Measurements from ENCODE around the gene PLPPR3.

PLPPR3 gene

DNA sequence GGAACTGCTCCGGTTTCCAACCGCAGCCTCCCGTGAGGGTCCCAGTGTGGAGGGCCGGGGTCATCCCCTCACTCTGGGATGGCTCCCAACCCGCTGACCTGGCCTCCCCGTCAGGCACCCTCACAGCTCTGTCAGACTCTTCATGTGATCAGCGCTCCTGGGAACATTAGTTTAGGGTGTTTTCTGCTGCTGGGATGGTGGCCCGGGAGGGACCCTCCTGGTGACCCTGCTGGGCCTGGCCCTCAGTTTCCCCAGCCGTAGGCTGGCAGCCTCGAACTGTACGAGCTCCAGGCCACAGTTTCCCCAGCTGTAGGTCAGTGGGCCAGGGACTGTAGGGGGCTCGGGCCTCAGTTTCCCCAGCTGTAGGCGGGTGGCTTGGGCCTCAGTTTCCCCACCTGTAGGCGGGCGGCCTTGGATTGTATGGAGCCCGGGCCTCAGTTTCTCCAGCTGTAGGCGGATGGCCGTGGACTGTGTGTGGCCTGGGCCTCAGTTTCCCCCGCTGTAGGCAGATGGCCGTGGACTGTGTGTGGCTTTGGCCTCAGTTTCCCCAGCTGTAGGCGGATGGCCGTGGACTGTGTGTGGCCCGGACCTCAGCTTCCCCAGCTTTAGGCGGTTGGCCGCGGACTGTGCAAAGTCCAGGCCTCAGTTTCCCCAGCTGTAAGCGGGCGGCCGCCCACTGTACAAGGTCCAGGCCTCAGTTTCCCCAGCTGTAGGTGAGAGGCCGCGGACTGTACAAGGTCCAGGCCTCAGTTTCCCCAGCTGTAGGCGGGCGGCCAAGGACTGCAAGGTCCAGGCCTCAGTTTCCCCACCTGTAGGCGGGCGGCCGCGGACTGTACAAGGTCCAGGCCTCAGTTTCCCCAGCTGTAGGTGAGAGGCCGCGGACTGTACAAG lies 25.8 kb downstream of the PLPPR3 start:
- H3K36me3 ChIP-seq (replicated peaks) = peaks cover 31% of the 10 kb centered on the region
- no peaks in the 10 kb centered on the region for H3K27me3 ChIP-seq (ENCODE audit: low read depth)
- H3K4me1 ChIP-seq = peaks cover 15% of the 10 kb centered on the region
- peak overlapping the region; percentile 77 for H3K4me3 ChIP-seq
- DNase-seq (ENCODE audit: low spot score in 2 of 2) = no peak
- 0 out of 2 replicates have a peak, but pooled peaks cover 2% of the 10 kb centered on the region for H3K9me3 ChIP-seq
- in situ Hi-C loops (cut with MboI; ENCODE audit: low sequenced_read_pairs) = no loop called here

DNA sequence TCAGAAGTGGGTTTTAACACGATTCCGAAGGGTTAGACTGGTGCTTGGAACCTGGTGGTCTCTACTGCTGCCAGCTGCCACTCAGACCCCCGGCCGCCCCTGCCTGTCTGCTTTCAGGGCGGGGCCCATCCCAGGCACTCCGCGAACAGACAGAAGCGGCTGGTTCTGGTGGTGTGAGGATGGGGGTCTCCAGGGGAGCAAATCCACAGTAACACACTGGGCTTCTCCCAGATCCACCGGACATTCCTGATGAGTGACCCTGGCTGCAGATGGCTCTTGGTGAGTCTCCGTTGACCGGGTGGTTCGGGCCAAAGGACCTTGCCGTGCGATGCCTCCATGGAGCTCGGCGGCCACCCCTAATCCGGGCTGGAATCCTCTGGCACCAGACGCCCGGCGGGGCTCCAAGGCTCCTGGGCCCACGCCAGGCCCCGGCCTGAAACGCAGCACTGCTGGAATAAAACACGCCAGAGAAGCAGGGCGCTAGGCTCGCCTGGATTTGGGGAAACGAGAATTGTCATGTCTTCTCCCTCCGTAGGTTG lies 26.6 kb downstream of the PLPPR3 start:
- DNase-seq (ENCODE audit: low spot score in 2 of 2) = no peak
- H3K27me3 ChIP-seq (ENCODE audit: low read depth) = no peaks in the 10 kb centered on the region
- peaks cover 23% of the 10 kb centered on the region for H3K36me3 ChIP-seq (replicated peaks)
- peaks cover 9% of the 10 kb centered on the region for H3K4me1 ChIP-seq
- H3K4me3 ChIP-seq = no peak overlapping the region
- in situ Hi-C loops (cut with MboI; ENCODE audit: low sequenced_read_pairs) = no loop called here
- H3K9me3 ChIP-seq = peaks cover 2% of the 10 kb centered on the region; the same call in 1 of the 2 replicates

DNA sequence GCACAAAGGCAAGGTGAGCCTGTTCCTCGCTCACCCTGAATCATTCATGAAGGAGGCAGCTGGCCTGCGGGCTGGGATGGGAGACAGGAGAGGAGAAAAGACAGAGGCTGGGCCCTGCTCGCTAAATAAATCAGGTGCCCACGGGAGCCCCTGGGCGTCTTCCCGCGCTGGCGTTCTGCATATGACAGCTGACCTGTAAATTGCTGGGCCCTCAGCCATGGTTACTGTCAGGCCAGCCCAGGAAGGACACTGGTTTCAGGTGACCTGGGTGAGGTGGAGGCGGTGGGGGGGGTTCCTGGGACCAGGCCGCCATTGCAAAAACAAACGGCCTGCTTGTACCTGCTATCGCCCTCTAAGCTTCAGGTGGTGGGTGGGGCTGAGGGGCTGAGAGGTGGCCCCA lies 27.9 kb downstream of the PLPPR3 start:
- H3K27me3 ChIP-seq (ENCODE audit: low read depth) = no peaks in the 10 kb centered on the region
- peaks cover 2% of the 10 kb centered on the region; the same call in 1 of the 2 replicates for H3K9me3 ChIP-seq
- H3K4me1 ChIP-seq = no peaks in the 10 kb centered on the region; the same call in 1 of the 2 replicates
- no peak for DNase-seq (ENCODE audit: low spot score in 2 of 2)
- peaks cover 10% of the 10 kb centered on the region for H3K36me3 ChIP-seq (replicated peaks)
- in situ Hi-C loops (cut with MboI; ENCODE audit: low sequenced_read_pairs) = no loop called here
- H3K4me3 ChIP-seq = no peak overlapping the region

DNA sequence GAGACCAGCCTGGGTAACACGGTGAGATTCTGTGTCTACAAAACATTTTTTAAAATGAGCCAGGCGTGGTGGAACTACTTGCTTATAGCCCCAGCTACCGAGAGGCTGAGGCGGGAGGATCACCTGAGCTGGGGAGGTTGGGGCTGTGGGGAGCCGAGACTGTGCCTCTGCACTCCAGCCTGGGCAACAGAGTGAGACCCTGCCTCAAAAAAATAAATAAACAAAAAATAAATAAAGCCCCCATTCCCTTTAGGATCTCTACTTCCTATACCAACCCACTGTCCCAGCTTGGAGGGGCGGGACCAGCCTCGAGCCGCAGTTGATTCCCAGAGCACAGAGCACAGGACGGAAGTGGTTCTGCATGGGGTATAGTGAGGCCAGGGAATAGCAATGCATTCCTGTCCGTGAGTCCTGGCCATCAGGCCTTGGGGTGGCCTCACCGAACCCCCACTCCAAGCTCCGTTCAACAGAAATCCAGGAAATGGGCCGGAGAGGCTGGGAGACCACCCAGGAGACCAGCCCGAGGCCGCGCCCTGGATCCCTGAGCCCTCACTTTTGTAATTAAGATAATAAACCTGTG lies 29.4 kb downstream of the PLPPR3 start:
- DNase-seq (ENCODE audit: low spot score in 2 of 2) = no peak
- Histone ChIP-seq H3K9me3 (peaks cover 2% of the 10 kb centered on the region; the same call in 1 of the 2 replicates), H3K27me3 (ENCODE audit: low read depth) (no peaks in the 10 kb centered on the region), H3K4me3 (peak overlapping the region; percentile 4; the same call in 1 of the 2 replicates), H3K36me3 (replicated peaks) (no peaks in the 10 kb centered on the region), H3K4me1 (no peaks in the 10 kb centered on the region; the same call in 1 of the 2 replicates)
- in situ Hi-C loops (cut with MboI; ENCODE audit: low sequenced_read_pairs) = no loop called here

DNA sequence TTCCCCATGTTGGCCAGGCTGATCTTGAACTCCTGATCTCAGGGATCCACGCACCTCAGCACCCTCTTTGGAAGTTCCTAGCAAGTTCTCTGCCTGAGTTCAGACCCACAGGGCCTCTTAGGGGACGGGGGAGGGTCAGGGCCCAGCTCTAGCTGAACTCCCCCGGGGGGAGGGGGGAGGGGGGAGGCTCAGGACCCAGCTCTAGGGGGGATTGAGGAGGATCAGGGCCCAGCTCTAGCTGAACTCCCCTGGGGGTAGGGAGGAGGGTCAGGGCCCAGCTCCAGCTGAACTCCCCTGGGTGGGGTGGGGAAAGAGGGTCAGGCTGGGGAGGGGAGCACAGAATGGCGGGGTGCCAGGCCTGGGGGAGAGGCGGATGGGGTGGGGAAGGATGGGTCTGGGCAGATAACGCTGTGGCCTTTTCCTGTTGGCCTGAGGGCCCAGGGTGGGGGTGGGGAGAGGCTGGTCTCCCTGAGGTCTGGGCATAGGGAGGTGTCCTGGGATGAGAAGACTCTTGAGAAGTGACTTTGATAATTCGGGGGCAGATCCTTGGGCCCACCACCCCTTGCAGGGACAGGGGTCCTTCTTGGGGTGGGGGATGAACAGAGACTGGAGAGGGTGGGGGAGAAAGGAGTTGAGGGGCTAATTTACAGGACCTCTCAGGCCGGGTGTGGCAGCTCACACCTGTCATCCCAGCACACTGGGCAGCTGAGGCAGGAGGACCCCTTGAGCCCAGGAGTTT lies 30.0 kb downstream of the PLPPR3 start:
- in situ Hi-C loops (cut with MboI; ENCODE audit: low sequenced_read_pairs) = no loop called here
- H3K4me1 ChIP-seq = no peaks in the 10 kb centered on the region; the same call in 1 of the 2 replicates
- DNase-seq (ENCODE audit: low spot score in 2 of 2) = no peak
- H3K4me3 ChIP-seq = no peak overlapping the region
- no peaks in the 10 kb centered on the region for H3K36me3 ChIP-seq (replicated peaks)
- H3K9me3 ChIP-seq = peaks cover 2% of the 10 kb centered on the region; the same call in 1 of the 2 replicates
- no peaks in the 10 kb centered on the region for H3K27me3 ChIP-seq (ENCODE audit: low read depth)

DNA sequence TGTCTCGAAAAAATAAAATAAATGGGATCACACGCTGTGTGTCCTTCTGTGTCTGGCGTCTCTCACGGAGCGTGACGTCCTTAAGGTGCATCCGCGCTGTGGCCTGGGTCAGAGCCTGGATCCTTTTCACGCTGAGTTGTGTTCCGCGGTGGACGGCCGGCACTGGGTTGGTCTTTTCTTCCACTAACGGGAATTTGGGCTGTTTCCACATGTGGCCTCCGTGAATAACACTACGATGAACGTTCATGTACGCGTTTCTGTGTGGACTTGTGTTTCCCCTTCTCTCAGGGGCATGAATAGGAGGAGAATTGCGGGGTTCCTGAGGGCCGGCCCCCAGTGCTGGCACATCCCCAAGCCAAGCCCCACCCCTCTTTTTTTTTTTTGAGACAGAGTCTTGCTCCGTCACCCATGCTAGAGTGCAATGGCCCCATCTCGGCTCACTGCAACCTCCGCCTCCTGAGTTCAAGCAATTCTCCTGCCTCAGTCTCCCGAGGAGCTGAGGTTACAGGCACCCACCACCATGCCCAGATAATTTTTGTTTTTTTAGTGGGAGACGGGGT lies 30.7 kb downstream of the PLPPR3 start:
- H3K4me3 ChIP-seq = no peak overlapping the region

GRCh38 chr19:789701-790060 lies 32.1 kb downstream of the PLPPR3 start:
- H3K27me3 ChIP-seq (ENCODE audit: low read depth) = no peaks in the 10 kb centered on the region
- H3K36me3 ChIP-seq (replicated peaks) = 0 out of 2 replicates have a peak, but pooled peaks cover 3% of the 10 kb centered on the region
- no peak overlapping the region for H3K4me3 ChIP-seq
- in situ Hi-C loops (cut with MboI; ENCODE audit: low sequenced_read_pairs) = no loop called here
- no peak for DNase-seq (ENCODE audit: low spot score in 2 of 2)
- peaks cover 2% of the 10 kb centered on the region; the same call in 1 of the 2 replicates for H3K9me3 ChIP-seq
- no peaks in the 10 kb centered on the region; the same call in 1 of the 2 replicates for H3K4me1 ChIP-seq

More for the DNA sequence above, 30.7 kb downstream of the PLPPR3 start:
- Histone ChIP-seq H3K9me3 (peaks cover 2% of the 10 kb centered on the region; the same call in 1 of the 2 replicates), H3K36me3 (replicated peaks) (no peaks in the 10 kb centered on the region), H3K27me3 (ENCODE audit: low read depth) (no peaks in the 10 kb centered on the region), H3K4me1 (no peaks in the 10 kb centered on the region; the same call in 1 of the 2 replicates)
- in situ Hi-C loops (cut with MboI; ENCODE audit: low sequenced_read_pairs) = no loop called here
- DNase-seq (ENCODE audit: low spot score in 2 of 2) = no peak

DNA sequence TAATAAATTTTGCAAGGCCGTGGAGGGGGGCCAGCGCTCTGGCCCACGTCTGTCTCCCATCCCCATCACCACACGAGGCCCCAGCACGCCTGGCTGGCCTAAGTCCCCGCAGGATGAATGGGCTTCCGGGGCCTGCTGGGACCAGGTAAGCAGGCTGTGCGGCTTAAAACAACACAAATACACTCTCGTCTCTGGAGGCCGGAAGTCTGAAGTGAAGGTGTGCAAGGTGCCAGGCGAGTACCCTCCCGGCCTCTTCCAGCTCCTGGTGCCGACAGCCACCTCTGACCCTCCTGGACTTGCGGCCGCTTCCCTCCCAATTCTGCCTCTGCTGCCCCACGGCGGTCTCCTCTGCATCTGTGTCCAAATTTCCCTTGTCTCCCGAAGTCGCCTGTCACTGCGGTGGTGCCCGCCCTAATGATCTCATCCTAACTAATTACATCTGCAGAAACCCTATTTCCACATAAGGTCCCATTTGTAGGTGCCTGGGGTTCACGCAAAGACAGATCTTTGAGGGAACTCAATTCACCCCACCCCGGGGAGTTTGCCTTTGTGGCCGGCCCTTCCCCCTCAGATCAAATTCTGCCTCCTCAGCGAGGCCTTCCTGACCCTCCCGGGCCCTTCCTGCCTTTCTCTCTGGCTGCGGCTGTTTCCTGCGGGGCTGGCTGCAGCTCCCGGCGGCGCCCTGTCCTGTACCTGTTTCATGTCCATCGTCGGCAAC lies 32.6 kb downstream of the PLPPR3 start:
- Histone ChIP-seq H3K36me3 (replicated peaks) (0 out of 2 replicates have a peak, but pooled peaks cover 3% of the 10 kb centered on the region), H3K9me3 (no peaks in the 10 kb centered on the region; the same call in 1 of the 2 replicates), H3K27me3 (ENCODE audit: low read depth) (no peaks in the 10 kb centered on the region), H3K4me3 (no peak overlapping the region), H3K4me1 (no peaks in the 10 kb centered on the region; the same call in 1 of the 2 replicates)
- in situ Hi-C loops (cut with MboI; ENCODE audit: low sequenced_read_pairs) = no loop called here
- DNase-seq (ENCODE audit: low spot score in 2 of 2) = no peak

DNA sequence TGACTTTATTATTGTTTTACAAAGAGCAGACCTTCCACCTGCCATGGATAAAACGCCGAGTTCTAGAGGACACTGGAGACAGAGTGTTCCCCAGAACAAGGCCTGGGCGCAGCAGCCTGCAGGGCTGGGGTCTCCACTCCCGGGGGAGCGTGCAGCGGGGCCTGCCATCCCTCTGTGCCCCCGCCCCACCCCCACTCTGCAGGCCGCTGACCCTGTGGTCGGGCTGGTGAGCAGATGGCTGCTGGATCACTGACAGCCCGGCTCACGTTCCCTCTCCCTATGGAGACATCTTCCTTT lies 33.1 kb downstream of the PLPPR3 start:
- in situ Hi-C loops (cut with MboI; ENCODE audit: low sequenced_read_pairs) = no loop called here
- no peak overlapping the region for H3K4me3 ChIP-seq
- no peaks in the 10 kb centered on the region for H3K27me3 ChIP-seq (ENCODE audit: low read depth)
- no peaks in the 10 kb centered on the region; the same call in 1 of the 2 replicates for H3K4me1 ChIP-seq
- no peak for DNase-seq (ENCODE audit: low spot score in 2 of 2)
- H3K9me3 ChIP-seq = no peaks in the 10 kb centered on the region; the same call in 1 of the 2 replicates
- H3K36me3 ChIP-seq (replicated peaks) = 0 out of 2 replicates have a peak, but pooled peaks cover 3% of the 10 kb centered on the region

GRCh38 chr19:787536-787935 lies 34.2 kb downstream of the PLPPR3 start:
- Histone ChIP-seq H3K36me3 (replicated peaks) (0 out of 2 replicates have a peak, but pooled peaks cover 3% of the 10 kb centered on the region), H3K4me1 (peaks cover 9% of the 10 kb centered on the region), H3K27me3 (ENCODE audit: low read depth) (no peaks in the 10 kb centered on the region), H3K9me3 (no peaks in the 10 kb centered on the region; the same call in 1 of the 2 replicates), H3K4me3 (no peak overlapping the region)
- in situ Hi-C loops (cut with MboI; ENCODE audit: low sequenced_read_pairs) = no loop called here
- DNase-seq (ENCODE audit: low spot score in 2 of 2) = no peak

DNA sequence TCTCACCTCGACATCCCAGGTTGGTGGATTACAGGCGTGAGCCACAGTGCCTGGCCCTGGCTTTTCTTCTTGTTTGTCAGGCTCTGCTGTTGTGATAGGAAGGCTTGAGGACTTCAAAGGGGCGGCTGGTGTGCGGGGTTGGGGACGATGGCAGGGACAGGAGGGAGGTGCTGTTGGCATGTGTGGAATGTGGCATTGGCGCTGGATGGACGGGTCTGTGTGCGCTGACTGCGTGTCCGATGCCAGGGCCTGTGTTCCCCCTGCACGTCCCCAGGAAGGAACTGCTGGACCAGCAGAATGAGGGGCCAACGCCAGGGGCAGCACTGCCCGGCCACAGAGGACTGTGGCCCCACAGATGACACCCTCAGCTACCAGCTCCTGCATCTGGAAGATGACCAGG lies 37.2 kb downstream of the PLPPR3 start:
- peaks cover 3% of the 10 kb centered on the region; the same call in 1 of the 2 replicates for H3K36me3 ChIP-seq (replicated peaks)
- DNase-seq (ENCODE audit: low spot score in 2 of 2) = no peak
- in situ Hi-C loops (cut with MboI; ENCODE audit: low sequenced_read_pairs) = no loop called here
- H3K4me1 ChIP-seq = peaks cover 22% of the 10 kb centered on the region
- no peaks in the 10 kb centered on the region for H3K9me3 ChIP-seq
- H3K4me3 ChIP-seq = peak overlapping the region; percentile 34; the same call in 1 of the 2 replicates
- H3K27me3 ChIP-seq (ENCODE audit: low read depth) = no peaks in the 10 kb centered on the region

DNA sequence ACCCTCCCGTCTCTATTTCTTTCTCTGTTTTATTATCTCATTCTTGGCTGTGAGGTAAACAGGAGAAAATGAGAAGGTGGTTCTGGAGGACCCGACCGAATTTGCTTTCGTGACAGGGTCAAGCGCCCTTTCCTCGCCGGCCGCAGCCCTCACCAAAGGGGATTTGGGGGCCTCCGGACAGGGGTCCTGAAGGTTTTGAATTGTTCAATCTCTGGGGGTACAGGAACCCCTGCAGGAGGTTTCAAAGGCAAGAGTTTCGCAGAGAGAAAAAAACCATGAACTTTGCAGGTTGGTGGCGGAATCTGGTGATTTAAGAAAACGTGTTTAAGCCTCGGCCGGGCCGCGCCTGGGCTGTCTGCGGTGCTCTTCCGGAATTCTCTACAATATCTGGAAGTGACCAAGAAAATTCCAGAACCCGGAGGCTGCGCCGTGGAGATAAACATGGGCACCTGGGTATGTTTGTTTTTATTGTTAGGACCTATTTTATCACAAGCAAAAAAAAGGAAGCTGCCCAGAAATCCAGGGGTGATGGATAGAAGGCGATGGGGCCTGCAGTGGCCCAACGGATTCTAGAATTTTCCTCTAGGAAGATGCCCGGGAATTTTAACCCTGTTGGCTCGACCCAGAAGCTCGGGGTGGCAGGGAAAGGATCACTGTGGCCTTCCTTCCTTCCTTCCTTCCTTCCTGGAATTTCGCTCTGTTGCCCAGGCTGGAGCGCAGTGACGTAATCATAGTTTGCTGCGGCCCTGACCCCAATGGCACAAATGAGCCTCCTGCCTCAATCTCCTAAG lies 38.7 kb downstream of the PLPPR3 start:
- no peak for DNase-seq (ENCODE audit: low spot score in 2 of 2)
- H3K4me3 ChIP-seq = peak overlapping the region; percentile 34

More for the DNA sequence above, 38.7 kb downstream of the PLPPR3 start:
- Histone ChIP-seq H3K36me3 (replicated peaks) (peaks cover 3% of the 10 kb centered on the region; the same call in 1 of the 2 replicates), H3K9me3 (no peaks in the 10 kb centered on the region), H3K4me1 (peaks cover 22% of the 10 kb centered on the region), H3K27me3 (ENCODE audit: low read depth) (no peaks in the 10 kb centered on the region)
- in situ Hi-C loops (cut with MboI; ENCODE audit: low sequenced_read_pairs) = no loop called here
